Measurements from ENCODE around the gene NDUFS8.

The NDUFS8 gene

DNA sequence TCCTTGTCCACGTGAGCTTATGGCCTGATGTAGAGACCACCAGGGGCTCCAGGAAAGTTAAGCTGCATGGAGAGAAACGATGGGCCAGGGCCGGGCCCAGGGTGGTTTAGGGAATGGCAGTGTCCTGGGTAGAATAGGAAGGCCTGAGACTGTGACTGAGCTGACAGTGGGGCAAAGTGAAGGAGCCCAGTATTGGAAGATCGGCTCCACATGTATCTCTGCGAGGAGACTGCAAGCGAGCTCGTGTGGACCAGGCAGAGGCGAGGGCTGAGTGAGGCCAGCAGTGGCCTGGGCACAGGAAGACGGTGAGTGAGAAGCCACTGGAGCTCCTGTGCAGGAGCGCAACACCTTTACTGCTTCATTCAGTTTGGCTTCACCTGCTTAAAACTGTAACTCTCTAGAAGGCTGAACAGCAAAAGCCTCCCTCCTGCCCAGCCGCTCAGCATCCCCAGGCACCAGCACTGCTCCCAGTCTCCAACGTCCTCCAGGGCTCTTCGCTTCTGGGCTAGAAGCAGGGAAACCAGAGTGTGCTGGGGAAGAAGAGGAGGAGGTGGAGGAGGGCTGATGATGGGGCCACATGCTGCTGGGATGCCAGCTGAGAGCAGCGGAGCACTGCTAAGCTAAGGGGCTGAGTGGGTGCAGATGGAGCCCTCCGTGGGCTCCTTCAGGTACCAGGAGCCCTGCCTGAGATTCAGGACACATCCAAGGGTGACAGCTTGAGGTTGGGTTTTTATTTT, 21.8 kb downstream of the NDUFS8 start:
- no peak for DNase-seq

DNA sequence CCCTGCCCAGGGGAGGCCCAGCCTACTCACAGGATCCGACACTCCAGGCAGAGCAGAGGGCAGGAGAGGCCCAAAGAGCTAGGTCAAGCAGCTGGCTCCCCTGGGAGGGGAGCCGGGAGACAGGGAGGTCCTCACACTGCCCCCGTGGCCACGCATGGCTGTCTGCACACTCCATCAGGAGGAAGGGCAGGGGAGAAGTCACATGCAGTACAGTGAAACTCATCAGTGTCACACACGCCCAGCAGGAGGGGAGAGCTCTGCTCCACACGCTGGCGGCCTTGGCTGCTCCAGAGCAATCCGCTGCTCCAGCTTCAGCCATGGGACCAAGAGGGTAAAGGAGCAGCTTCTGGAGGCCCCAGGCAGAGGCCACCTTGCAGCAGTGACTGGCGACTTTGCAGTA, 22.6 kb downstream of the NDUFS8 start:
- no peak for DNase-seq

DNA sequence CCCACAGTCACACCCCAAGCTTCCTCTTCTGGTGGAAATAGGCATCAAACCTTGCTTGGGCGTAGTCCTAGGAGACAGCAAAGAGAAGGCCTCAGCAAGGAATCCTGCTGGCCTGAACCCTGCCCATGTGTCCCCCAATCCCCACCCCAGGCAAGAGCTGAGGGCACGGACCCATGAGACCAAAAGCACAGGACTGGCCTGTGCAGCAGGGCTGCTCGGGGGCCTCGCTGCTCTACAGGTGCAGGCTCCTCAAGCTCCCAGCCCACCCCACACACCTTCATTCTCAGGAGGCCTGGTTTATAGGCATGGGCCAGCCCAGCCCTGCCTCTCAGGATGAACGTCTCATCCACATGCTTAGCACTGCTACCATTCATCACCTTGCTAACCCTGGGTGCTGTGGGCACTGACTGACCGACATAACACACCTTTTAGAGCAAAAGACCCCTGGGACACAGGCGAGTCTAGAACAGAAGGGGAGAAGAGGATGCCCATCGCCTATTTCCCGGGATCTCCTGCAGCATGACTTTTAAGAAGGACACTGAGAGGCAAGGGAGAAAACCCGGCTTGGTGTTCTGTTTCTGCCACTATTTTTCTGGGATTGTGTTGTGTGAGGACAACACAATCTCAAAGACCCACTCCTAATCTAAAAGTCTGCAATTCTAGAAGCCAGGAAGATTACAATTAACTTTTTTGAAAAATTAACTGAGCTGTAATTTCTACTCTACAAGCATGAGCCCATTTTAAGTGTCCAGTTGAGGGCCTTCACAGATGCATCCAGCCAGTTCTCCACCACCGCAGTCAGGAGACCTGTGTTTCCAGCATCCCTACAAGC, 23.7 kb downstream of the NDUFS8 start:
- DNase-seq, result no peak

DNA sequence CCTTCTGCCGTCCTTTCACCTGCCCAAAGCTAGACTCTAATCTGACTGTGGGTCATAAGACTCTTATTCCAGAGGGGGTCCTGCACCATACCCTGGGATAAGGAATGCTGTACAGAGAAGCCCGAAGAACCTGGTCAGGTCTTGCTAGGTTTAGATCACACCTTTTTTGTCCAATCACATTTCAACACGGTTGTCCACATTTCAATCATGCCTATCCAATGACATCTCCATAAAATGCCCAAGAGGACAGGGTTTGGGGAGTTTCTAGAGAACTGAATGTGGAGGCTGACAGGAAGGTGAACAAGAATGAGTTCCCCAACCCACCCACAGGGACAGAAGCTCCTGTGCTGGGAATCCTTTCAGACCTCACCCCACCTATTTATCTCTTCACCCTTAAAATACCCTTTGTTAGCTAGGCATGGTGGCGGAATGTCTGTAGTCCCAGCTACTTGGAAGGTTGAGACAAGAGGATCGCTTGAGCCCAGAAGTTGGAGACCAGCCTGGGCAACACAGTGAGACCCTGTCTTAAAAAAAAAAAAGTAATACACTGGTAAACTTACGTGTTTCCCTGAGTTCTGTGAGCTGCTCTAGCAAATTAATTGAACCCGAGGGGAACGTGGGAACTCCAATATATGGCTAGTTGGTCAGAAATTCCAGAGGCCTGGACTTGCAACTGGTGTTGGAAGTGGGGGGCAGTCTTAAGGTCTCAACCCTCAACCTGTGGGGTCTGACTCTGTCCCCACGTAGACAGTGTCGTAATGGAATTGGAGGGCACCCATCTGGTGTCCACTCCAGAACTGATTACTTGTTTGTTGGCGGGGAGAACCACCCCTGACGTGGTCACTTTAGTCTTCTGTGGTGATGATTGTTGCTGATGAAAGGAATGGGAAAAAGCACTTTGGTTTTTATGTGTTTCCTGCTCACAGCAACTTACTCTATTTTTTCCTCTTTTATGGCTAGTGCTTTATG, 26.1 kb downstream of the NDUFS8 start:
- DNase-seq, result no peak

DNA sequence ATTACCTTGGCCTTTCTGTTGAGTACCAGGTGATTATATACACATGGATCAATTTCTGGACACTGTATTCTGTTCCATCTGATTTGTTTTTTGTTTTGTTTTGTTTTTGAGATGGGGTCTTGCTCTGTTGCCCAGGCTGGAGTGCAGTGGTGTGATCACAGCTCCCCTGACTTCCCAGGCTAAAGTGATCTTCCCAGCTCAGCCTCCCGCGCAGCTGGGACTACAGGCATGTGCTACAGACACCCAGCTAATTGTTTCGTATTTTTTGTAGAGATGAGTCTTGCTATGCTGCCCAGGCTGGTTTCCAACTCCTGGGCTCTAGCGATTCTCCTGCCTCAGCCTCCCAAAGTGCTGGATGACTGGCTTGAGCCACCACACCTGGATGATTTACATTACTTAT, 27.3 kb downstream of the NDUFS8 start:
- DNase-seq, result no peak

DNA sequence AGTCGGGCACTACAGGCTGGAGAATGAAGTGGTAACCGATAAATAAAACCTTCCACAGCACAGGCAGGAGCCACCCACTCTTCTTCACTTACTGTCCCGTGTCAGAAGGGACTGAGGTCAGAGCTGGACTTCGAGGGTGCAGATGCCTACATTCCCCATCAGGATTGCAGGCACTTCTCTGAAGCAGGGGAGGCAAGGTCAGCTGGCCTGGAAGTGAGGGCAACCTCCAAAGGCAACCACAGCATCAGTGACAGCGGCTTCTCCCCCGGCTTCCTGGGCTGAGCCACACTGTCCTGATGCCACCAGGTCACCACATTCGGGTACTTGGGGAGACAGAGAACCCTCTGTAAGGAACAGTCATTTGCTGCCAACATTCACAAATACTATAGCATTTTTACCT, 31.0 kb downstream of the NDUFS8 start:
- DNase-seq, result no peak

DNA sequence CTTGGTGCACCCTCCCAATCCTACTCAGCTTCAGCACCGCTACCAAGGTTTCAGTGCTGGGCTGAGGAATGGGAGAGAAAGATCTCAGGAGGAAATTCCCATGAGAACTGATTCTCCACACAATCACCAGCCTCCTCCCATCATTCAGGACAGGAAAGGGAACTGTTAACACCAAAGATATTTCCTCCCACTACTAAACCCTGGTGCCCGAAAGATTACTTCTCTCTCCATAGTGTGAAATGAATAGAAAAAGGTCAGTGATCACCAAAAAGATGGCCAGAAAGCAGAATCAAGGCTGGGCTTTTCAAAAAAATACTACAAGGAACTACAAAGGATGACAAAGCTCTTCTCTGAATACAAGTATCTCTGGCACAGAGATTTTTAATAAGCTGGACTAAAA, 34.4 kb downstream of the NDUFS8 start:
- DNase-seq, result no peak

DNA sequence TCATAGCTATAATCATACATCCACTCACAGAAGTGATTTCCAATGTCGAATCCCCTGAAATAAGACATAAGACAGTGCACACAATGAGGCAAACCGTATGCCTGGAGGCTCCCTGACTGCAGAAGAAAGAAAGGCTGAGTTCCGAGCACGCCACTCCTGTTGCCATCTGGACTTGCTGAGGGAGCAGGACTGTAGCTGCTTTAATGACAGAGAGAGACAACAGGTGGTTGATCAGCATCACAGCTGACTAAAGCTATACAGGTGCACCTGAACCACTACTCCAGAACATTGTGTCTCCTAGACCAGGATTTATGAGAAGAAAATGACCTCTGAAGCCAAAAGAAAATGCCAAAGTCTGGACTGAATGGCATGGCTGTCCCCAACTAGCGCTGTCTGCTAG, 35.4 kb downstream of the NDUFS8 start:
- no peak for DNase-seq

DNA sequence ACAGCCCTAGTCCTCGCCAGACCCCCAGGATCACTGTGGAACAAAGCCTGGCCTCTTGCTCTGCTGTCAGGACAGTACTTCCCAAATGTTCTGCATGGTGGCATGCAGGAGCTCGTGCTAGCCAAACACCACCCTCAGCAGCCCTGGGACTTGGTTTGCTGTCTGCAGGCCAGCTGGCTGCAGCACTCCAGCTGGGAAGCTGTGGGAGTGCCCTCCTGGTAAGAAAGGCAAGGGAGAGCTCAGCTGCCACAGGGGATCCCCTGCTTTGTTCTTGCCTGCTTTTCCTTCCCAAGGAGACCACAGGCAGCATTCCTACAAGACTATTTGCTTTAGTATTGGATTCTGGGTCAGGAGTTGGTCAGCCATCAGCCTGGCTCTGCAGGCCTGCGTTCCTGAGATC, 36.3 kb downstream of the NDUFS8 start:
- no peak for DNase-seq

DNA sequence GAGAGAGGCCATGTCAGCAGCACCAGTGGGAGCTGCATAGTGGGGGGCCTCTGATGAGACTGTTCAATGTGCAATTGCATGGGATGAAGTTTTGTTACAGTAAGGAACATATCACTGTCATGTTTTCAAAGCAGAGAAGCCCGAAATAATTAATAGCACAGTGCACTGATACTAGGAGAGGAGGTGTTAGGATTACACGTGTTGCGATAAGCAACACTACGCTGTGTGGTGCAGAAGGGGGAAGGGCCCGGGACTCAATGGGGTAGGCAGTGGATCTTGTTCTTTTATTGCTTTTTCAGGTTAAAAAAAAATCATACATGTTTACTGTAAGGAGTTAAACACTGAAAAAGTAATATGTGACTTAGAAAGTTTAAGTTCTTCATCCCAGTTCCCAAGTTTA, 37.5 kb downstream of the NDUFS8 start:
- DNase-seq, result no peak

DNA sequence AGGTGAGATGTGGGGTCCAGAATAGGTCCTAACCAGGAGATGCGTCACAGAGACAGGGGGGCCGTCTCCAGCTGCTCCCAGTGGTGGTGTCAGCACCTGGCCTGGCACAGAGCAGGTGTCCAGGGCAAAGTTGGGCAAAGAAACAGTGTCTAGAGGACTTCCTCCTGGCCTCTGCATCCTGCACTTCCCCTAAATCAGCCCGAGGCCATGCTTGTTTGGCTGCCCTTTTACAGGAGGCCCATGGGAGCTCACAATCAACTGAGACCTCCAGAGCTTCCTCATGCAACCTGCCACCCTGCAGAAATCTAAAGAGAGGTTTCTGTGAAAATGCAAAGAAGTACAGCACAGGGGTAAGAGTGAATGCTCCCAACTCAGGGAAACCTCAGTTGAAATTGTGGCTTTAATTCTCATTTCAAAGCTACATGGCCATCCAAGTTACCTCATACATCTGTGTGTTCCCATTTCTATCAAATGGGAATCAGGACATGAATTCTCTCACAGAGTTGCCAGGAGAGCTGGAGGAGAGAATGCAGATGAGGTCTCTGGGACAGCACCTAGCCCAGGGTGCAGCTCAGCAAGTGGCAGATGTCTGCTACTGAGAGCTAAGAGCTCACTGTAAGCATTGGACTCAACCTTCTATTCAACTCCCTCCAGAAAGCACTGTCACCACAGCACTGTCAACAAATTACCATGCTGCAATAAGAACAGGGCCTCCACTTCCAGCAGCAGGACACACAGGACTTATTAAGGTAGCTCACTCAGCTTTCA, 41.0 kb downstream of the NDUFS8 start:
- no peak for DNase-seq

DNA sequence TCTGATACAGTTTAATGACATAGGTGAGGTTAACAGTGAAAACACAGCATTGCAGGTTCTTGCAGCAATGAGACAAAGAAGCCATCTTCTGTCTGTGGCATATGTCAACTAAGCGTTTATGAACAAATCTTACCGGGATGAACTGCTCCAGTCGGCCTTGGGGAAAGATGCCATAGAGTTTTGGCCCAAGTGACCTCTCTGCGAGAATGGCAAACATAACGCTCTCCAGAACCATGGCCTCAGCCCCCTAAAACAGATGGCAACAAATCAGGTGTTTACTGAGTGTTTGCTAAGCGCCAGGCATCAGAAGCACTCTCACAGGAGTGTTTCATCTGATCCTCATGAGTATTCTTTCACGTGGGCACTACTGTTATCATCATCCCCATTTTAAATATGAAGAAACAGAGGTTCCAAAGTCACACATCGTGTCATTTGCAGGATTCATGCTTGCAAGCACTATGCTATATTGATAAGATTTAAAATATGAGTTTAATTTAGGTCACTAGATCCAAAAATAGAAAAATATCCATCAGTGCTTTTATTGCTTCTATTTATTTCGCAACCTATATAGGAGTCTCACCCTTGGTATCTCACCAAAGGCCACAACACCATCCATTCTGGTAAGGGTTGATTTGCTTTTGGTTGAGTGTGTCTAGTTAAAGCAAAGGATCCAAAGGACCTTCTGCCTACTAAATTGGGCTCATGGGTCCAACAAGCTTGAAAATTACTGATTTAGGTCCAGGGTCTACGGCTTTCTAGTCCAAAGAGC, 44.3 kb downstream of the NDUFS8 start:
- DNase-seq, result no peak

DNA sequence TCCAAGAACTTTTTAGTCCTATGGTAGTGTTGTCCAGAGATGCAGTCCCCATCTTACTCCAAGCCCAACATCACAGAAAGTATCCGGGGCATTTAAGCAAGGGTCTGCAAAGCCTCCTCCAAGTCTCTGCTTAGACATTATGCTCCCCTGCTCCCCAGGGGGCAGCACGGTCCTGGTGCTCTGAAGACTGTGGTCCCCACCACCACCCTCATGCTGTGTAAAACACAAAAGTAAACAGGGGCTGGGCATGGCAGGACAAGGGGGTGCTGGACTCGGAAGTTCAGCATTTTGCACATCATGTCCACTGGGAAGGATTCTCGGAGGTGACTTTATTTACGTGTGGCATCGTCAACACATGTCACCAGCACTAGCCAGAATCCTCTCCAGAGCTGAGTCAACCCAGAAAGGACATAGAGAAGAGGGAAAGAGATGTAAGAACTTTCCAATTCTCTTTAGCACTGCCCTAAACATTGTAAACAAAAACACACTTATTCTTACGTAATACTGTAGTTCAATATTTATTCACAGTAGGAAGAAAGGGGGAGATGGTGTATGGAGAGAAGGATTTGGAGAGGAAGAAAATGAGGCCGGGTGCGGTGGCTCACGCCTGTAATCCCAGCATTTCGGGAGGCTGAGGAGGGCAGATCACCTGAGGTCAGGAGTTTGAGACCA, 46.0 kb downstream of the NDUFS8 start:
- no peak for DNase-seq

DNA sequence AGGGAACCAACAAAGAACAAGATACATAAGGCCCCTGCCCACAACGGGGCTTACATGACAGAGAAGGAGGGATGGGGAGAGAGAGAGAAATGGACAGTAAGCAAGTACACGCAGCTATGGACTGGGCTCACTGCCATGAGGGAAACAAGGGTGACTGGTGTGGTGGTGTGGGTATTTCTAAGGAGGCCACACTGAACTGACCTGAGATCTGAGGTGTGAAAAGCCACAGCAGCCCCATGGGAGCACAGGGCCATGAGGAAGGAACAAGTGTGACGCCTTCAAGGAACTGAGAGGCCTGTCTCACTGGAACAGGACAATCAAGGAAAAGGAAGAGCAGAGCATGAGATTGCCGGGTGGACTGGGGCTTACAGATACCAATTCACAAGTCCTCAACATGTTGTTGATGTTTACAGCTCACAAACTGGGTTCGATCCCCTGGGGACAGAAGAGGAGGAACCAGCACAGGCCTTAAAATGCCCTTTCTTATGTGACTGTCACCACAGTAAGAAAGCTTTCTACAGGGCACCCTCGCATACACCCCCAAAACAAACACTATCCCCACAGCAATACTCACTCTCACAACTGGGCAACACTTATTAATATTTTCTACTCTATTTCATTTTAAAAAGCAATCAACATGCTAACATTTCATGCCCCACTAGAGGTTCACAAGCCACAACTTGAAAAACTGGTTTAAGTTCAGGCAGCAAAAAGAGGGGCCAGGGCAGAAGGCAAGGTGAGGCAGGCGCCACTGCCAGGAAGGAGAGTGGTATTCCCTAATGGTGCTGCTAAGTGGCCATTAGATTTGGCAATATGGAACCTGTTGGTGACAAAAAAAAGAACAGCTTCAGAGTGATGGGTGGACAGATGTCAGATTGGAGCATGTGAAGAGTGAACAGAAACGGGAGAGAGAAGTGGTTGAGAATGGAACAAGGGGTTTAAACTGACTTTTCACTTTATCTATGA, 47.4 kb downstream of the NDUFS8 start:
- DNase-seq, result no peak

DNA sequence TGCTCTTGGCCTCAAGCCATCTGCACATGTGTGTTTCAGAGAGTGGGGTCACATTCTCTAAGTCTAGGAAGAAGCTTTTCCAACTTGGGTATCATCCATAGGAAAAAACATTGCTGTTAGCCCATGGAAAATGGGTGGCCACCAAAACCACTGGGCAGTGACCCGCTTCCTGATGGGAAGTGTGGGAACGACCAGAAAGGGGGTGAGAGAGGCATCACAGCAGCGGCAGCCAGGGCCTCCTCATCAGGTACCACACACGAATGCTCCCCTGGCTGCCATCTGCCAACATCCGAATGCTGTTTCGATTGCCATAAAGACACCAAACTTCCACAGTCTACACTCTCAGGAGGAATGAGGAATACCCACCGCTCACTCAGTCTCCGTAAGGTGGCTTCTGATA, 50.4 kb downstream of the NDUFS8 start:
- DNase-seq, result no peak

DNA sequence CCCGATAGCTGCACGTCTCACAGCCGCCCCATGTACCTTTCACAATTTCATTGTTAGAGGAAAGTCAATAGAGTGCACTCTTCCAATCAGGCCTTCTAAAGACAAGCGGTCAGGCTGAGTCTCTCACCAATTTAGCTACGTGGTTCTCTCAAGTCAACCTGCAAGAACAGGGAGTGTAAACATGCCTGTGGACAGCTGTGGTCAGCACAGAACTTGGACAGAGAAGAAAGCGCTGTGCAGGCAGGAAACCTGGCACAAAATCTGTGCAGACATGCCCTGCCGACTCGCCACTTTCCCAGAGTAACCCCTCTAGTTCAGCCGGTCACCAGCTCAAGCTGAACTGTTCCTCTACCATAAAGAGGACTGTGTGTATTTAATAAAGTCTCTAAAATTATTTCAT, 51.2 kb downstream of the NDUFS8 start:
- DNase-seq, result no peak

DNA sequence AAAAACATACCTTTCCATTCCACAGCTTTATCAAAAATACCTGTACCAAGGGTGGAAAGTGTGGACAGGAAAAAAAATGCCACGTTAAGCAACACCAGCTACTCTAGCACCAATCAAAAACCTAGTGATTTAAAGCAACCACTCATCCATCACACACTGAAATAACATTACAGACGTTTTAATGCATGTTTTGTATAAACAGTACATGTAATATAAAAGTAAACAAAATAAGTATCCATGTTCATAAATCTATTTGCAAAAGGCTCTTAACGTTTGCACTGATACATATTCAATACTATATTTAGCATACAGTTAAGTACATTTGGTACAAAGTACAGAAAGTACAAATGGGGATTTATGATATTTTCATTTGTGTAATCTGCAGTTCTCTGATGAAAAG, 52.0 kb downstream of the NDUFS8 start:
- no peak for DNase-seq

DNA sequence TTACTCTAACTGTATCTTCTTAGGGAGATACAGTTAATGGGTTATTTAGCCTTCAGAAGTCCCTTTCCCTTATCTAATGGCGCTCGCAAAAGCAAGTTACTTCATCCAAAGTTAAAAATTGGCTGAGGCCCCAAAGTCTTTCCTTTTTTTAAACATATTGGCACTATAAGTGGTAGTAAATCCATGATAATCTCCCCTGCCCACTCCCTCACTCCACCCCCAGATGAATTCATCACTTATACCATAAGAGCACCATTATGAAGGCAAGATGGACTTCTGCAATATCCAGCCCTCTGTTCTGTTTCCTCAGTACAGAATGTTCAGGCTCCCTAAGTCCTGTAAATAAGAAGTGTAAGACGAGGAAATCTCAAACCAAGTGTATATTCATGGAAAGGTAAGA, 53.0 kb downstream of the NDUFS8 start:
- no peak for DNase-seq

Data from NCI-H187 treated with DMSO at 0.1 percent for 48 hours (cell line).